Measurements from ENCODE around the gene KRCC1. TPM values are rescaled to one million over a fixed set of nuclear protein-coding genes. Genes with fewer than 3 reads are reported as not detected.

KRCC1 gene
- total and polyA plus RNA-seq, 11 donors = 18.7 to 25.1 (median 21.1) TPM

DNA sequence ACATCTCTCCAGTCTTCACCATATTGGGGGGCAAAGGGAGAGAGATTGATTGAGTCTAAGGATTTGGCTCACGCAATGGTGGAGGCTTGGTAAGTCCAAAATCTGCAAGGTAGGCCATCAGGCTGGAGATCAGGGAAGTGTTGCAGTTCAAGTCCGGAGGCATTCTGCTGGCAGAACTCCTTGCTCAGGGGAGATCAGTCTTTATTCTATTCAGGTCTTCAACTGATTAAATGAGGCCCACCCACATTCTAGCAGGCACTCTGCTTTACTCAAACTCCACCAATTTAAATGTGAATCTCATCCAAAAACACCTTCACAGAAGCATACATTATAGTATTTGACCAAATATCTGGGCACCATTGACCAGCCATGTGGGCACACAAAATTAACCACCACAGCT, 33.4 kb upstream of the KRCC1 start:
- Histone ChIP-seq H3K4me3 (no peak overlapping the region), H3K27ac (no peak overlapping the region), H3K36me3 (peaks cover 0 to 82% (median 30%) of the 10 kb centered on the region in 9 donors), H3K9me3 (no peaks in the 10 kb centered on the region), H3K4me1 (peaks cover 0 to 20% (median 0%) of the 10 kb centered on the region in 12 donors), H3K27me3 (no peaks in the 10 kb centered on the region)
- DNase-seq = no peak
- no peak for TF ChIP-seq POLR2A (IDR thresholded peaks at IDR 0.05)
- TF ChIP-seq, protein P1, sequence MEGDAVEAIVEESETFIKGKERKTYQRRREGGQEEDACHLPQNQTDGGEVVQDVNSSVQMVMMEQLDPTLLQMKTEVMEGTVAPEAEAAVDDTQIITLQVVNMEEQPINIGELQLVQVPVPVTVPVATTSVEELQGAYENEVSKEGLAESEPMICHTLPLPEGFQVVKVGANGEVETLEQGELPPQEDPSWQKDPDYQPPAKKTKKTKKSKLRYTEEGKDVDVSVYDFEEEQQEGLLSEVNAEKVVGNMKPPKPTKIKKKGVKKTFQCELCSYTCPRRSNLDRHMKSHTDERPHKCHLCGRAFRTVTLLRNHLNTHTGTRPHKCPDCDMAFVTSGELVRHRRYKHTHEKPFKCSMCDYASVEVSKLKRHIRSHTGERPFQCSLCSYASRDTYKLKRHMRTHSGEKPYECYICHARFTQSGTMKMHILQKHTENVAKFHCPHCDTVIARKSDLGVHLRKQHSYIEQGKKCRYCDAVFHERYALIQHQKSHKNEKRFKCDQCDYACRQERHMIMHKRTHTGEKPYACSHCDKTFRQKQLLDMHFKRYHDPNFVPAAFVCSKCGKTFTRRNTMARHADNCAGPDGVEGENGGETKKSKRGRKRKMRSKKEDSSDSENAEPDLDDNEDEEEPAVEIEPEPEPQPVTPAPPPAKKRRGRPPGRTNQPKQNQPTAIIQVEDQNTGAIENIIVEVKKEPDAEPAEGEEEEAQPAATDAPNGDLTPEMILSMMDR (IDR thresholded peaks at IDR 0.05) = no peak
- intact Hi-C loops (cut with DNase I) = no loop called here
- 86 to 96% (median 93%) methylated on average over 2 of the region's 2 CpGs for WGBS, 4 donors
- ATAC-seq = no peak

DNA sequence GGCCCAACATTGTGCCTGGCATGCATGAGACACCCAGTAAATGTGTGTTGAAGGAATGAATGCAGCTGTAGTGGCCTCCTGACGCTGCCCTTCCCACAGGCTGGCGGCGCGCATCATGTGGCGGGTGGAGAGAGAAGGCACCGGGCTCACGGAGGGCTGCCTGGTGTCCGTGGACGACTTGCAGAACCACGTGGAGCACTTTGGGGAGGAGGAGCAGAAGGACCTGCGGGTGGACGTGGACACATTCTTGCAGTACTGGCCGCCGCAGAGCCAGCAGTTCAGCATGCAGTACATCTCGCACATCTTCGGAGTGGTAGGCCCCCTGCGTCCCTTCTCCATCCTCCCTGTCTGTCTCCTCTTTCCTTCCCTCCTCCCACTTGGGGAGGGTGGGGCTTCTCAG, 32.2 kb upstream of the KRCC1 start:
- no peak overlapping the region for H3K4me3 ChIP-seq
- peaks cover 0 to 70% (median 20%) of the 10 kb centered on the region in 9 donors for H3K36me3 ChIP-seq
- H3K27me3 ChIP-seq = no peaks in the 10 kb centered on the region
- intact Hi-C loops (cut with DNase I) = no loop called here
- no peak for TF ChIP-seq POLR2A (IDR thresholded peaks at IDR 0.05)
- TF ChIP-seq, protein P1 (IDR thresholded peaks at IDR 0.05) = no peak
- ATAC-seq = peak in 1 of 4 donors; percentile 10
- H3K27ac ChIP-seq = no peak overlapping the region
- no peaks in the 10 kb centered on the region for H3K9me3 ChIP-seq
- H3K4me1 ChIP-seq = peaks cover 0 to 9% (median 0%) of the 10 kb centered on the region in 12 donors
- WGBS, 4 donors = 71 to 81% (median 77%) methylated on average over 15 to 17 of the region's 17 CpGs
- DNase-seq = no peak

DNA sequence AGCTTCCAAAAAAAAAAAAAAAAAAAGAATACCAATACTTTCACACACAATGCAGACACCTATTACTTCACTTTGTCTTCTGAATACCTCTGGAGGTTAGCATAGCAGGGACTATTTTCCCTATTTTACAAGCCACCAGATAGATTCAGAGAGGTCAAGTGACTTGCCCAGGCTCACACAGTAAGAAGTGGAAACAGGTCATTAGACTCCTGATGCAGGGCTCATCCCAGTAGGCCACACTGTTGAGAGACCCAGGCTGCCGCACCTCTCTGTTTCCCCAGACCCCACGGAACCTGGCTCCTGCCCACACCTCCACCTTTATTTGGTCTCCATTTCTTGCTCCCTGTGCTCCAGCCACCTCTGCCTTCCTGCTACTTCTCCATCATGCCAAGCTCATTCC, 31.5 kb upstream of the KRCC1 start:
- H3K9me3 ChIP-seq = no peaks in the 10 kb centered on the region
- intact Hi-C loops (cut with DNase I) = no loop called here
- WGBS, 4 donors = 83 to 95% (median 88%) methylated on average over 2 of the region's 2 CpGs
- H3K4me3 ChIP-seq = no peak overlapping the region
- no peaks in the 10 kb centered on the region for H3K27me3 ChIP-seq
- ATAC-seq (no peak), DNase-seq (no peak)
- H3K4me1 ChIP-seq = peaks cover 0 to 10% (median 4%) of the 10 kb centered on the region in 12 donors
- TF ChIP-seq, protein P1 (IDR thresholded peaks at IDR 0.05) = no peak
- TF ChIP-seq POLR2A (IDR thresholded peaks at IDR 0.05) = no peak
- peaks cover 0 to 63% (median 13%) of the 10 kb centered on the region in 9 donors for H3K36me3 ChIP-seq
- H3K27ac ChIP-seq = no peak overlapping the region

DNA sequence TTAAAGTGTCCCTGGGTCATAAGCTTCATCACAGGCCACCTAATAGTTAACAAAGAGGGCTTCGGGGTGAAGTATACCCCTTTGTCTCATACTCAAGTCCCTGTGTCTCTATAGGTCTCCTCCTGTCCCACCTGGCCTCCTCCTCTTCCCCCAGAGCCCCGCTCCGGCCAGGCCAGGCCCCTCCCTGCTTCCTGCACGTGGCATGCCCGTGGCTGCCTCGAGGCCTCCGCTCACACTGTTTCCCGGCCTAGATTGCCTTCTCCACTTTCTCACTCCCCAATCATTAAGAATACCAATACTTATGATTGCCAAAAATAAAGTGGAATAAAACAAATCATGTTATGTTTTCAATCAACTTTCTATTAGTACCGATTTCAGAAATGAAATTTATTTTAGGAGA, 30.8 kb upstream of the KRCC1 start:
- H3K4me3 ChIP-seq = no peak overlapping the region
- no peak for ATAC-seq
- 54 to 61% (median 60%) methylated on average over 9 of the region's 9 CpGs for WGBS, 4 donors
- DNase-seq = no peak
- no peak overlapping the region for H3K27ac ChIP-seq
- no peaks in the 10 kb centered on the region for H3K27me3 ChIP-seq
- intact Hi-C loops (cut with DNase I) = no loop called here
- H3K9me3 ChIP-seq = no peaks in the 10 kb centered on the region
- peaks cover 0 to 58% (median 9%) of the 10 kb centered on the region in 9 donors for H3K36me3 ChIP-seq
- TF ChIP-seq POLR2A (IDR thresholded peaks at IDR 0.05) = no peak
- TF ChIP-seq, protein P1 (IDR thresholded peaks at IDR 0.05) = no peak
- peaks cover 0 to 17% (median 7%) of the 10 kb centered on the region in 12 donors for H3K4me1 ChIP-seq

Data from heart left ventricle (tissue), 16 donors.